ENCODE measurements around the gene MUC20. TPM values are rescaled to one million over a fixed set of nuclear protein-coding genes. Genes with fewer than 3 reads are reported as not detected.

MUC20 gene
- total and polyA plus RNA-seq, 2 of the 8 experiments (the other 6 are each of a cell fraction or from before 2014, with no cell fraction given) = 0.24 to 0.26 TPM

DNA sequence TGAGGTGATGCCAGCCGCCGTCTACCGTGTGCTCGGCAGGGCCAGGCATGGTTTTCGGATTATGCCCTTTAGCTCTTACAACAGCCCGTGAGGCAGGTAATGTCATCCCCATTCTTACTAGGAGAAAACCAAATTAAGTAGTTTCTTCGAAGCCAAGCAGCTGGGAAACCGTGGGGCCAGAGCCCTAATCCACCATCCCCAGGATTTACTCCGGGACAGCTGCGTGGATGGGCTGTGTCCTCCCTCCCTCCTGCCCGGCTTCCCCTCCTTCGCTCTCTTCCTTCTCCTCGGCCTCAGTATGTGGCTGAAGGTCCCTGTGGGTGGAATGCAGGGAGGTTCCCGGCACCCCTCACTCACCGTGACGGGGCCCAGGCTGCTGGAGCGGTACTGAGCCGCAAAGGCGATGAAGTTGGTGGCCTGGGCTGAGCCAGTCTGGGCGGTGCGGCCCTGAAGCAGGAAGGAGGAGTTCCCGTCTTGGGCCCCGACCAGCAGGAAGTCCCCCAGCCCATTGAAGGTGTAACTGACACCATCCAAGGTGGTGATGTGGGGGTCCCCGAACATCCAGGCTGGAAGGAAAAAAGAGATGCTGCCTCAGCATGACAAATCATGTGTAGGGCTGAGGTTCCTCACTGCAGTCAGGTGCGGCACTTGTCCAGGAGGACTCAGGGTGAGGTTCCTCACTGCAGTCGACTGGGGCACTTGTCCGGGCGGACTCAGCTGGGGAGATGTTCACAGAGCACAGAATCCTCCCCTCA is 42.5 kb downstream of the MUC20 start (continued):
- TF ChIP-seq SIN3A (conservative IDR thresholded peaks at IDR 0.05 in 1 of 2, IDR thresholded peaks at IDR 0.05 in 1 of 2; ENCODE audit: low read depth in 1 of 2, low read length in 2 of 2) (no peak), JUND (IDR thresholded peaks at IDR 0.05; ENCODE audit: low read length) (no peak), SIRT6 (IDR thresholded peaks at IDR 0.05; ENCODE audit: low read length) (no peak), BRCA1 (IDR thresholded peaks at IDR 0.05; ENCODE audit: low read depth, low read length) (no peak), JUN (IDR thresholded peaks at IDR 0.05; ENCODE audit: low read depth, low read length) (no peak), CREB1 (IDR thresholded peaks at IDR 0.05) (no peak), RFX5 (IDR thresholded peaks at IDR 0.05; ENCODE audit: borderline replicate concordance, low read depth, low read length) (no peak)
- TF ChIP-seq, protein P1, sequence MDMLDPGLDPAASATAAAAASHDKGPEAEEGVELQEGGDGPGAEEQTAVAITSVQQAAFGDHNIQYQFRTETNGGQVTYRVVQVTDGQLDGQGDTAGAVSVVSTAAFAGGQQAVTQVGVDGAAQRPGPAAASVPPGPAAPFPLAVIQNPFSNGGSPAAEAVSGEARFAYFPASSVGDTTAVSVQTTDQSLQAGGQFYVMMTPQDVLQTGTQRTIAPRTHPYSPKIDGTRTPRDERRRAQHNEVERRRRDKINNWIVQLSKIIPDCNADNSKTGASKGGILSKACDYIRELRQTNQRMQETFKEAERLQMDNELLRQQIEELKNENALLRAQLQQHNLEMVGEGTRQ (IDR thresholded peaks at IDR 0.05; ENCODE audit: low read length) = no peak
- TF ChIP-seq, protein P2, sequence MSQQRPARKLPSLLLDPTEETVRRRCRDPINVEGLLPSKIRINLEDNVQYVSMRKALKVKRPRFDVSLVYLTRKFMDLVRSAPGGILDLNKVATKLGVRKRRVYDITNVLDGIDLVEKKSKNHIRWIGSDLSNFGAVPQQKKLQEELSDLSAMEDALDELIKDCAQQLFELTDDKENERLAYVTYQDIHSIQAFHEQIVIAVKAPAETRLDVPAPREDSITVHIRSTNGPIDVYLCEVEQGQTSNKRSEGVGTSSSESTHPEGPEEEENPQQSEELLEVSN (IDR thresholded peaks at IDR 0.05) = no peak

Measured in H1 (cell line).